SU-DHL-6 (cell line): ENCODE results near the gene TKFC.
A peak's percentile ranks its signal among the peaks of the same experiment; 100 is the strongest.

Experiments
- H2AFZ ChIP-seq: fragments of 200-600 bp; sonication (generic); 2 replicates; pipeline ENCODE4 v1.6.1; 2014; ENCODE audit warnings: low read depth, mild to moderate bottlenecking, moderate library complexity, mixed read lengths, antibody characterized with exemption, low read length; ENCODE audit not compliant: severe bottlenecking
- H3F3A ChIP-seq: fragments of 200-600 bp; shearing (Covaris generic); 2 replicates; pipeline ENCODE4 v1.6.0; 2016; ENCODE audit warnings: antibody characterized with exemption, mild to moderate bottlenecking; ENCODE audit not compliant: insufficient read depth
- H3K27ac ChIP-seq: fragments of 200-600 bp; sonication (generic); 2 replicates; pipeline ENCODE4 v1.5.1; 2016; ENCODE audit warnings: low read depth, mild to moderate bottlenecking, low read length, moderate library complexity, mixed read lengths
- H3K27me3 ChIP-seq: fragments of 200-600 bp; sonication (generic), shearing (Covaris generic); 2 replicates; pipeline ENCODE4 v1.6.0; 2014; ENCODE audit warnings: mild to moderate bottlenecking, low read length
- H3K36me3 ChIP-seq: fragments of 200-600 bp; sonication (generic); 2 replicates; pipeline ENCODE4 v1.6.1; 2014; ENCODE audit warnings: mild to moderate bottlenecking, low read length, mixed read lengths
- H3K4me2 ChIP-seq: fragments of 300-600, 200-600 bp; shearing (Covaris generic), sonication (generic); 2 replicates; pipeline ENCODE4 v1.6.0; 2014; ENCODE audit warnings: low read length, low read depth, mild to moderate bottlenecking; ENCODE audit not compliant: poor library complexity, severe bottlenecking
- H3K4me3 ChIP-seq: fragments of 200-600 bp; sonication (generic); 2 replicates; pipeline ENCODE4 v1.5.1; 2014; ENCODE audit warnings: antibody characterized with exemption, low read length, mild to moderate bottlenecking, mixed read lengths; ENCODE audit not compliant: insufficient read depth, poor library complexity, severe bottlenecking
- H3K79me2 ChIP-seq: fragments of 200-600 bp; sonication (generic); 2 replicates; pipeline ENCODE4 v1.6.1; 2014; ENCODE audit warnings: mild to moderate bottlenecking, low read length, moderate library complexity; ENCODE audit not compliant: insufficient read depth
- H3K9ac ChIP-seq: fragments of 200-600 bp; sonication (generic); 2 replicates; pipeline ENCODE4 v1.7.0; 2014; ENCODE audit warnings: mild to moderate bottlenecking, low read length
- H3K9me2 ChIP-seq: fragments of 200-600 bp; sonication (generic); replicated peaks from 2 replicates; pipeline ENCODE4 v1.6.1; 2014; ENCODE audit warnings: low read length; ENCODE audit not compliant: insufficient read depth
- H3K9me3 ChIP-seq: fragments of 200-600 bp; sonication (generic); 2 replicates; pipeline ENCODE4 v1.6.1; 2014; ENCODE audit warnings: low read length, mixed read lengths; ENCODE audit not compliant: insufficient read depth
- H4K20me1 ChIP-seq: fragments of 200-600 bp; sonication (generic); 2 replicates; pipeline ENCODE4 v1.6.1; 2014; ENCODE audit warnings: low read depth, mild to moderate bottlenecking, antibody characterized with exemption, low read length, moderate library complexity, mixed read lengths
- EZH2phosphoT487 ChIP-seq: fragments of 200-600 bp; sonication (generic), shearing (Covaris generic); conservative IDR thresholded peaks from 2 replicates; pipeline ENCODE4 v1.6.1; 2018; ENCODE audit warnings: mild to moderate bottlenecking, antibody characterized with exemption, low read length, moderate library complexity, mixed read lengths
- TF ChIP-seq, protein P1 (sequence below): fragments of 200-600 bp; sonication (generic); IDR thresholded peaks from one replicate; pipeline ENCODE4 v1.5.1; 2017; ENCODE audit warnings: antibody characterized with exemption, mild to moderate bottlenecking, low read length, moderate library complexity; ENCODE audit not compliant: insufficient read depth, poor library complexity, severe bottlenecking

TKFC gene

DNA sequence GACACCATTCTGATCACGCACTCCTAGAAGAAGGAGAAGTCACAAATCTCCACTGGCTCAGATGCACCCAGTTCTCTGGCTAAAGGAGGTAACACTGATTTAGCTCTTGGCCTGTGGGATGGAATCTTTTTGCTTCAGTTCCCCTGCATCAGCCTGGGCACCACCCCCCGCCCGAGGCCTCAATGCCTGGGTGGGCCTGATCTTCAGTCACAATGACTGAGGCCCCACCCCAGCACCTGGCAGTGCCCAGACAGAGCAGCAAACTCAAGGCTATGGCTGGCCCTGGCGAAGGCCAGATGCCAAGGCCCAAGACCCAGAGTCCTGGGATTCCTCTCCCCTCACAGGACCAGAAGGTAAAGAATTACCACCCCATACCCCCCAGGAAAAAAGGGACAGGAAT, 23.7 kb downstream of the TKFC start:
- Histone ChIP-seq H3K79me2 (peaks cover 60% of the 10 kb centered on the region), H3K4me2 (peak overlapping the region; percentile 82), H4K20me1 (no peaks in the 10 kb centered on the region), H3K36me3 (peaks cover 3% of the 10 kb centered on the region; the same call in 1 of the 2 replicates), H3K27ac (peak overlapping the region; percentile 99), H3K27me3 (no peaks in the 10 kb centered on the region), H3K9me2 (no peaks in the 10 kb centered on the region), H3F3A (peaks cover 43% of the 10 kb centered on the region), H2AFZ (no peak overlapping the region), H3K9ac (peak overlapping the region; percentile 60), H3K9me3 (no peaks in the 10 kb centered on the region), H3K4me3 (peak overlapping the region; percentile 47)
- TF ChIP-seq EZH2phosphoT487, result no peak
- TF ChIP-seq, protein P1, sequence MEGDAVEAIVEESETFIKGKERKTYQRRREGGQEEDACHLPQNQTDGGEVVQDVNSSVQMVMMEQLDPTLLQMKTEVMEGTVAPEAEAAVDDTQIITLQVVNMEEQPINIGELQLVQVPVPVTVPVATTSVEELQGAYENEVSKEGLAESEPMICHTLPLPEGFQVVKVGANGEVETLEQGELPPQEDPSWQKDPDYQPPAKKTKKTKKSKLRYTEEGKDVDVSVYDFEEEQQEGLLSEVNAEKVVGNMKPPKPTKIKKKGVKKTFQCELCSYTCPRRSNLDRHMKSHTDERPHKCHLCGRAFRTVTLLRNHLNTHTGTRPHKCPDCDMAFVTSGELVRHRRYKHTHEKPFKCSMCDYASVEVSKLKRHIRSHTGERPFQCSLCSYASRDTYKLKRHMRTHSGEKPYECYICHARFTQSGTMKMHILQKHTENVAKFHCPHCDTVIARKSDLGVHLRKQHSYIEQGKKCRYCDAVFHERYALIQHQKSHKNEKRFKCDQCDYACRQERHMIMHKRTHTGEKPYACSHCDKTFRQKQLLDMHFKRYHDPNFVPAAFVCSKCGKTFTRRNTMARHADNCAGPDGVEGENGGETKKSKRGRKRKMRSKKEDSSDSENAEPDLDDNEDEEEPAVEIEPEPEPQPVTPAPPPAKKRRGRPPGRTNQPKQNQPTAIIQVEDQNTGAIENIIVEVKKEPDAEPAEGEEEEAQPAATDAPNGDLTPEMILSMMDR, result no peak

GRCh38 chr11:61357233-61357893, 24.3 kb downstream of the TKFC start:
- Histone ChIP-seq H3F3A (peaks cover 43% of the 10 kb centered on the region), H2AFZ (no peak overlapping the region), H3K9me2 (no peaks in the 10 kb centered on the region), H3K9ac (peak overlapping the region; percentile 60), H3K9me3 (no peaks in the 10 kb centered on the region), H3K36me3 (peaks cover 3% of the 10 kb centered on the region; the same call in 1 of the 2 replicates), H3K79me2 (peaks cover 62% of the 10 kb centered on the region), H4K20me1 (no peaks in the 10 kb centered on the region), H3K4me3 (peak overlapping the region; percentile 47), H3K27ac (peak overlapping the region; percentile 99), H3K27me3 (no peaks in the 10 kb centered on the region), H3K4me2 (peak overlapping the region; percentile 82)
- TF ChIP-seq, protein P1, result no peak
- TF ChIP-seq EZH2phosphoT487, result no peak

DNA sequence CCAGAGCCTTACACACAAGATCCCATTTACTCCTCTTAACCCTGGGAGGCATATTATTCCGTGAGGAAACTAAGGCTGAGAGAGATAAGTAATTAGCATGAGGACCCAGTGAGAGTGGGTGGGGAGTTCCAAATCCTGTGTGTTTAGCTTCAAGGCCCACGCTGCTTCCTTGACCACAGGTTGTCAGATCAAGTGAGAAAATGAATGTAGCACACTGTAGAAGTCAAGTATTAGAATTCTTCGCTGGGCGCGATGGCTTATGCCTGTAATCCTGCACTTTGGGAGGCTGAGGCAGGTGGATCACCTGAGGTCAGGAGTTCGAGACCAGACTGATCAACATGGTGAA, 24.8 kb downstream of the TKFC start:
- Histone ChIP-seq H3K27ac (peak overlapping the region; percentile 99), H2AFZ (no peak overlapping the region), H3K4me2 (peak overlapping the region; percentile 82), H3K79me2 (peaks cover 67% of the 10 kb centered on the region), H3K9me3 (no peaks in the 10 kb centered on the region), H3K27me3 (no peaks in the 10 kb centered on the region), H3F3A (peaks cover 43% of the 10 kb centered on the region), H4K20me1 (no peaks in the 10 kb centered on the region), H3K4me3 (peak overlapping the region; percentile 37), H3K9me2 (no peaks in the 10 kb centered on the region), H3K9ac (peak overlapping the region; percentile 60), H3K36me3 (peaks cover 3% of the 10 kb centered on the region; the same call in 1 of the 2 replicates)
- TF ChIP-seq, protein P1, result no peak
- TF ChIP-seq EZH2phosphoT487, result no peak
